Stomach (tissue), 4 donors: ENCODE results near the gene GTF2A1L.

Experiments
- CTCF ChIP-seq, 7 experiments: fragments of 450-650 bp in 4 of 7; fragments of 200-600 bp in 3 of 7; sonication (generic) in 3 of 7; IDR thresholded peaks; one replicate each; pipeline ENCODE4 v1.5.1; 2016 to 2019; ENCODE audit warnings: antibody characterized with exemption in 7 of 7, control low read depth in 2 of 7, mild to moderate bottlenecking in 1 of 7
- EP300 ChIP-seq: sonication (generic); formaldehyde crosslinking; IDR thresholded peaks from one replicate; pipeline ENCODE4 v1.6.1; 2017; ENCODE audit warnings: antibody characterized with exemption
- POLR2A ChIP-seq, 4 donors: fragments of 450-650 bp; IDR thresholded peaks; one replicate each; pipeline ENCODE4 v1.6.1; 2016; ENCODE audit warnings: antibody characterized with exemption in 4 of 4, control low read depth in 2 of 4, mild to moderate bottlenecking in 1 of 4, moderate library complexity in 1 of 4

GRCh38 chr2:48693645-48694044 is 76.0 kb downstream of the GTF2A1L start:
- TF ChIP-seq CTCF (IDR thresholded peaks at IDR 0.05) = no peak
- no peak for TF ChIP-seq POLR2A (IDR thresholded peaks at IDR 0.05)
- TF ChIP-seq EP300 = no peak
